SU-DHL-6 (cell line): Measurements from ENCODE around the gene PHACTR3.

Source experiments
- H2AFZ ChIP-seq: fragments of 200-600 bp; sonication (generic); 2 replicates; pipeline ENCODE4 v1.6.1; 2014; ENCODE audit warnings: low read depth, mild to moderate bottlenecking, moderate library complexity, mixed read lengths, antibody characterized with exemption, low read length; ENCODE audit not compliant: severe bottlenecking
- H3F3A ChIP-seq: fragments of 200-600 bp; shearing (Covaris generic); 2 replicates; pipeline ENCODE4 v1.6.0; 2016; ENCODE audit warnings: antibody characterized with exemption, mild to moderate bottlenecking; ENCODE audit not compliant: insufficient read depth
- H3K27ac ChIP-seq: fragments of 200-600 bp; sonication (generic); 2 replicates; pipeline ENCODE4 v1.5.1; 2016; ENCODE audit warnings: low read depth, mild to moderate bottlenecking, low read length, moderate library complexity, mixed read lengths
- H3K27me3 ChIP-seq: fragments of 200-600 bp; sonication (generic), shearing (Covaris generic); 2 replicates; pipeline ENCODE4 v1.6.0; 2014; ENCODE audit warnings: mild to moderate bottlenecking, low read length
- H3K36me3 ChIP-seq: fragments of 200-600 bp; sonication (generic); 2 replicates; pipeline ENCODE4 v1.6.1; 2014; ENCODE audit warnings: mild to moderate bottlenecking, low read length, mixed read lengths
- H3K4me2 ChIP-seq: fragments of 300-600, 200-600 bp; shearing (Covaris generic), sonication (generic); 2 replicates; pipeline ENCODE4 v1.6.0; 2014; ENCODE audit warnings: low read length, low read depth, mild to moderate bottlenecking; ENCODE audit not compliant: poor library complexity, severe bottlenecking
- H3K4me3 ChIP-seq: fragments of 200-600 bp; sonication (generic); 2 replicates; pipeline ENCODE4 v1.5.1; 2014; ENCODE audit warnings: antibody characterized with exemption, low read length, mild to moderate bottlenecking, mixed read lengths; ENCODE audit not compliant: insufficient read depth, poor library complexity, severe bottlenecking
- H3K79me2 ChIP-seq: fragments of 200-600 bp; sonication (generic); 2 replicates; pipeline ENCODE4 v1.6.1; 2014; ENCODE audit warnings: mild to moderate bottlenecking, low read length, moderate library complexity; ENCODE audit not compliant: insufficient read depth
- H3K9ac ChIP-seq: fragments of 200-600 bp; sonication (generic); 2 replicates; pipeline ENCODE4 v1.7.0; 2014; ENCODE audit warnings: mild to moderate bottlenecking, low read length
- H3K9me2 ChIP-seq: fragments of 200-600 bp; sonication (generic); replicated peaks from 2 replicates; pipeline ENCODE4 v1.6.1; 2014; ENCODE audit warnings: low read length; ENCODE audit not compliant: insufficient read depth
- H3K9me3 ChIP-seq: fragments of 200-600 bp; sonication (generic); 2 replicates; pipeline ENCODE4 v1.6.1; 2014; ENCODE audit warnings: low read length, mixed read lengths; ENCODE audit not compliant: insufficient read depth
- H4K20me1 ChIP-seq: fragments of 200-600 bp; sonication (generic); 2 replicates; pipeline ENCODE4 v1.6.1; 2014; ENCODE audit warnings: low read depth, mild to moderate bottlenecking, antibody characterized with exemption, low read length, moderate library complexity, mixed read lengths
- EZH2phosphoT487 ChIP-seq: fragments of 200-600 bp; sonication (generic), shearing (Covaris generic); conservative IDR thresholded peaks from 2 replicates; pipeline ENCODE4 v1.6.1; 2018; ENCODE audit warnings: mild to moderate bottlenecking, antibody characterized with exemption, low read length, moderate library complexity, mixed read lengths
- TF ChIP-seq, protein P1 (sequence below): fragments of 200-600 bp; sonication (generic); IDR thresholded peaks from one replicate; pipeline ENCODE4 v1.5.1; 2017; ENCODE audit warnings: antibody characterized with exemption, mild to moderate bottlenecking, low read length, moderate library complexity; ENCODE audit not compliant: insufficient read depth, poor library complexity, severe bottlenecking

The PHACTR3 gene

DNA sequence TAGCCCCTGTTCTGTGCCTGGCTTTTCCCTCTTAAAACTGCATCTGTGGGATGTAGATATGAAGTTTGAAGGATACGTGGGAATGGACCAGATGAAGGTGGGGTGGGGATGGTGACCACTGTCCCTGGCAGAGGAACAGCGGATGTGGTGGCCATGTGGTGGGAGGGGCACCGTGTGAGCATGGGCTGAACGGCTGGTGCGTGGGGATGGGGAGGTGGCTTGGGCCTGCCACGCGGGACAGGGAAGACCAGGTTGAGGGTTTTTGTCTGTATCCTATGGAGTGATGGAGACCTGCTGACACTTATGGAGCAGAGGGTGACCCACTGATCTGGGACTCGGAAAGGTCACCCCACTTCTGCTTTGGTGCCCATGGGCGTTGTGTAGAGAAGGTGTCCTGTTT, 19.2 kb downstream of the PHACTR3 start:
- H3K4me2 ChIP-seq, result no peak overlapping the region
- H3F3A ChIP-seq, result no peaks in the 10 kb centered on the region
- no peaks in the 10 kb centered on the region for H3K79me2 ChIP-seq
- no peak overlapping the region for H3K9ac ChIP-seq
- H3K4me3 ChIP-seq, result no peak overlapping the region
- H4K20me1 ChIP-seq, result no peaks in the 10 kb centered on the region
- no peaks in the 10 kb centered on the region for H3K9me3 ChIP-seq
- H2AFZ ChIP-seq, result no peak overlapping the region
- TF ChIP-seq, protein P1, sequence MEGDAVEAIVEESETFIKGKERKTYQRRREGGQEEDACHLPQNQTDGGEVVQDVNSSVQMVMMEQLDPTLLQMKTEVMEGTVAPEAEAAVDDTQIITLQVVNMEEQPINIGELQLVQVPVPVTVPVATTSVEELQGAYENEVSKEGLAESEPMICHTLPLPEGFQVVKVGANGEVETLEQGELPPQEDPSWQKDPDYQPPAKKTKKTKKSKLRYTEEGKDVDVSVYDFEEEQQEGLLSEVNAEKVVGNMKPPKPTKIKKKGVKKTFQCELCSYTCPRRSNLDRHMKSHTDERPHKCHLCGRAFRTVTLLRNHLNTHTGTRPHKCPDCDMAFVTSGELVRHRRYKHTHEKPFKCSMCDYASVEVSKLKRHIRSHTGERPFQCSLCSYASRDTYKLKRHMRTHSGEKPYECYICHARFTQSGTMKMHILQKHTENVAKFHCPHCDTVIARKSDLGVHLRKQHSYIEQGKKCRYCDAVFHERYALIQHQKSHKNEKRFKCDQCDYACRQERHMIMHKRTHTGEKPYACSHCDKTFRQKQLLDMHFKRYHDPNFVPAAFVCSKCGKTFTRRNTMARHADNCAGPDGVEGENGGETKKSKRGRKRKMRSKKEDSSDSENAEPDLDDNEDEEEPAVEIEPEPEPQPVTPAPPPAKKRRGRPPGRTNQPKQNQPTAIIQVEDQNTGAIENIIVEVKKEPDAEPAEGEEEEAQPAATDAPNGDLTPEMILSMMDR, result no peak
- no peak for TF ChIP-seq EZH2phosphoT487
- H3K27ac ChIP-seq, result no peak overlapping the region
- no peaks in the 10 kb centered on the region for H3K27me3 ChIP-seq
- H3K9me2 ChIP-seq, result no peaks in the 10 kb centered on the region
- H3K36me3 ChIP-seq, result no peaks in the 10 kb centered on the region

DNA sequence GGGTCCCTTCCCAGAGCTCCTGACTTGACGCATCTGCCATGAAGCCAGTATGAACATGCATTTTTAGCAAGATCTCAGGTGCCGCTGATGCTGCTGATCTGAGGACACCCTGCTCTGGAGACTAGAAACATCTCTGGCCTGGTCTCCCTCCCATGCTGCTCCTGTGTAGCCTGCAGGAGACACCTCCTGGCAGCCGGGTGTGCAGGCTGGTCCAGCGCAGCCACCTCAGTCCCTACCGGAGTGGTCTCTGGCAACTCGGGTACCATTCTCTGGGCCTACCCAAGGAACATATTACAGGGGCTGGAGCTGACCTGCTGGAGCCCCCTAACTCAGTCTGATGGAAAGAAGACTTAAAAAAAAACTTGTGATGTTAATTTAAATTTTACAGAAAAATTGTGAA, 20.1 kb downstream of the PHACTR3 start:
- Histone ChIP-seq H3K4me2 (no peak overlapping the region), H3K27ac (no peak overlapping the region), H3K9ac (no peak overlapping the region), H3K9me3 (no peaks in the 10 kb centered on the region), H3K9me2 (no peaks in the 10 kb centered on the region), H3K36me3 (no peaks in the 10 kb centered on the region), H3F3A (no peaks in the 10 kb centered on the region), H3K79me2 (no peaks in the 10 kb centered on the region), H4K20me1 (no peaks in the 10 kb centered on the region), H3K27me3 (no peaks in the 10 kb centered on the region), H2AFZ (no peak overlapping the region), H3K4me3 (no peak overlapping the region)
- no peak for TF ChIP-seq EZH2phosphoT487
- TF ChIP-seq, protein P1, result no peak

DNA sequence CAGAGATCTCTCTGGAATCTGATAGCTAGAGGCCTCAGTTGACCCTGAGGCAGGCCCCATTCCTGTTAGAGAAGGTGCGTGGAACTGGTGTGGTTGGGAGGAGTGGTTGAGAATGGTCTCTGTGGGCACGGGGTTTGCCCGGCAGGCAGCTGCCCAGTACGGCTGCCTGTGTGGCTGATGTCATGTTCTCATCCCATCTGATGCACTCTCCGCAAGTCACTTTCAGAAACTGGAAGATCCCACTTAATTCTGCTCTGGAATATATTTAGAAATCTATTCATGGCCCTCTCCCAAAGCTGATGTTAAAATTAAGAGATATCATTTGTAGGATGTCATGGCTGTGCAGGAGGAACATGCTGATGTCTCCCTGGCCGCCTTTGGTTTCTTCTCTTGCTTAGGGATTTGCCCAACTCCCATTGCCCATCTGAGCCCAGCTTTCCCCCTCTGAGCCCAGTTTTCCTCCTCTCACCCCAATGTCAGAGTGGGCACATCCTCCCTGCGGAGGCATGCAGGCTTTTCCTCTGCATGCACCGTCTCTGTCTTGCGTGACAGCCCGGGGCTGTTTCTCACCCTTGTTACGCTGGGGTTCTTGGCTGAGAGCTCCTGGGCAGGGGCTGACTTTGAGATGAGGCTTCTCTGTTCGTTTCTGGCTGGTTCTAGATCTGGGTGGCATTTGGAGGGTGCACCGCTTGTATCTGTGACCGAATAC, 21.0 kb downstream of the PHACTR3 start:
- H3K27me3 ChIP-seq, result no peaks in the 10 kb centered on the region
- H2AFZ ChIP-seq, result no peak overlapping the region
- H3K9me3 ChIP-seq, result no peaks in the 10 kb centered on the region
- no peaks in the 10 kb centered on the region for H3F3A ChIP-seq
- no peaks in the 10 kb centered on the region for H3K79me2 ChIP-seq
- no peak for TF ChIP-seq EZH2phosphoT487
- TF ChIP-seq, protein P1, result no peak
- H3K4me2 ChIP-seq, result no peak overlapping the region
- H3K9ac ChIP-seq, result no peak overlapping the region
- no peak overlapping the region for H3K27ac ChIP-seq
- no peaks in the 10 kb centered on the region for H3K36me3 ChIP-seq
- H4K20me1 ChIP-seq, result no peaks in the 10 kb centered on the region
- H3K9me2 ChIP-seq, result no peaks in the 10 kb centered on the region
- no peak overlapping the region for H3K4me3 ChIP-seq
